Ishikawa (cell line): Measurements from ENCODE around the gene SNF8.

Source experiments
- CEBPB ChIP-seq: IDR thresholded peaks from 2 replicates; pipeline ENCODE4 v1.6.1; 2012
- CREB1 ChIP-seq: IDR thresholded peaks from 2 replicates; pipeline ENCODE4 v1.6.1; 2012; ENCODE audit warnings: low read depth
- EGR1 ChIP-seq: IDR thresholded peaks from 2 replicates; pipeline ENCODE4 v1.6.1; 2012
- EP300 ChIP-seq: IDR thresholded peaks from 2 replicates; pipeline ENCODE4 v1.6.1; 2012; ENCODE audit warnings: borderline replicate concordance
- FOXM1 ChIP-seq: IDR thresholded peaks from 2 replicates; pipeline ENCODE4 v1.6.1; 2012; ENCODE audit warnings: low read depth, borderline replicate concordance
- NFIC ChIP-seq: IDR thresholded peaks from 2 replicates; pipeline ENCODE4 v1.6.1; 2012
- RAD21 ChIP-seq: IDR thresholded peaks from 2 replicates; pipeline ENCODE4 v1.6.1; 2012; ENCODE audit warnings: low read depth
- TAF1 ChIP-seq: IDR thresholded peaks from 2 replicates; pipeline ENCODE4 v1.6.1; 2012; ENCODE audit warnings: low read depth, mild to moderate bottlenecking
- TCF12 ChIP-seq: IDR thresholded peaks from 2 replicates; pipeline ENCODE4 v1.6.1; 2012; ENCODE audit warnings: low read depth
- TEAD4 ChIP-seq: IDR thresholded peaks from 2 replicates; pipeline ENCODE4 v1.6.1; 2012
- YY1 ChIP-seq: IDR thresholded peaks from 2 replicates; pipeline ENCODE4 v1.6.1; 2012; ENCODE audit warnings: low read depth
- ZBTB7A ChIP-seq: IDR thresholded peaks from 2 replicates; pipeline ENCODE4 v1.6.1; 2012; ENCODE audit warnings: low read depth
- TF ChIP-seq, protein P1 (sequence below): IDR thresholded peaks from 2 replicates; pipeline ENCODE4 v1.6.1; 2012
- TF ChIP-seq, protein P2 (sequence below): IDR thresholded peaks from 2 replicates; pipeline ENCODE4 v1.6.1; 2012; ENCODE audit warnings: low read depth, mild to moderate bottlenecking
- TF ChIP-seq, protein P3 (sequence below): IDR thresholded peaks from 2 replicates; pipeline ENCODE4 v1.6.1; 2012

SNF8 gene

DNA sequence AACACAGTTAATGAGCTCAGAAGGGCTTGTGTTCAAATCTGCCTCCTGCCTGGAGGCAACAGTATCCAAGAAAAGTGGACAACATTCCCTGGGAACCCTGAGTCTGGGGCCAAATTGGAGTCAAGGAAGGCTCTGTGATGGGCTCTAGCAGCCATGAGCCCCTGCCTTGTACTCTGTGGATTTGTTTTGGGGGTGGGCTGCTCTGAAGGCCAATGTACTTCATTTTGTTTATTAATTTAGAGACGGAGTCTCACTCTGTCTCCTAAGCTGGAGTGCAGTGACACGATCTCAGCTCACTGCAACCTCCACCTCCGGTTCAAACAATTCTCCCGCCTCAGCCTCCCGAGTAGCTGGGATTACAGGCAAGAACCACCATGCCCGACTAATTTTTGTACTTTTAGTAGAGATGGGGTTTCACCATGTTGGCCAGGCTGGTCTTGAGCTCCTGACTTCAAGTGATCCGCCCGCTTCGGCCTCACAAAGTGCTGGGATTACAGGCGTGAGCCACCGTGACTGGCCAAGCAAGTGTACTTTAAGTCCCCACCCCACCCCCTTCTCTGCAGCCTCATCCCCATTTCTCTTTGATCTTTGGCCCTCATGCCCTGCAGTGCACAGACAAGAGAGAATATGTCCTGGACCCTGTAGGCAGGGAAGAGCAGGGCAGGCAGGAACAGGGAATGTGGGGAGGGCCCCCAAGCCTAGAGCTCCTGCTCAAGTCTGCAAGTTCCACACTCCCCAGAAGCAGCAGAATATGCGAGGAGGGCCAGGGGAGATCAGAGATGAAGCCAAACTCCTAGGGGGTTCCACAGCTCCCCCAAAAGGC, 26.4 kb upstream of the SNF8 start:
- TF ChIP-seq TCF12 (no peak), FOXM1 (no peak), ZBTB7A (no peak), TAF1 (no peak), EP300 (no peak)

DNA sequence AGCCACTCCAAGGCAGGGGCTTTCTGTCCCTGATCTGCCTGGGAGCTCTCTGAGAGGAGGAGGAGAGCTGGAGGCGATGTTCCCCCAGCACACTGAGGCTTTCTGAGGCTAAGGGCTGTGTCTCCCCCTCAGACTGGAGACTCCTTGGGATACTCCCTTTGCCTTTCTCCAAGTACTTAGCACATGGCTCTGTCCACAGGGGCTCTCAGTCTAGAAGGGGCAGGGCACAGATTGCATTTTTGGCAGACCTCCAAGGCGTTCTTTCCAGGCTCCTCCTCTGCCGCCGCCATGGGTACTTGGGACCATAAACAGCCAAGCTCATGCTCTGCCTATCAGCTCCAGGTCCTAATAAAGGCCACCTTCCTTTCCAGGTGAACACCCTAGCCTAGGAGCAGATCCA, 25.6 kb upstream of the SNF8 start:
- TF ChIP-seq NFIC = peak; percentile 59; the same call in 1 of the 2 replicates
- TF ChIP-seq, protein P1, sequence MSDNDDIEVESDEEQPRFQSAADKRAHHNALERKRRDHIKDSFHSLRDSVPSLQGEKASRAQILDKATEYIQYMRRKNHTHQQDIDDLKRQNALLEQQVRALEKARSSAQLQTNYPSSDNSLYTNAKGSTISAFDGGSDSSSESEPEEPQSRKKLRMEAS = no peak

DNA sequence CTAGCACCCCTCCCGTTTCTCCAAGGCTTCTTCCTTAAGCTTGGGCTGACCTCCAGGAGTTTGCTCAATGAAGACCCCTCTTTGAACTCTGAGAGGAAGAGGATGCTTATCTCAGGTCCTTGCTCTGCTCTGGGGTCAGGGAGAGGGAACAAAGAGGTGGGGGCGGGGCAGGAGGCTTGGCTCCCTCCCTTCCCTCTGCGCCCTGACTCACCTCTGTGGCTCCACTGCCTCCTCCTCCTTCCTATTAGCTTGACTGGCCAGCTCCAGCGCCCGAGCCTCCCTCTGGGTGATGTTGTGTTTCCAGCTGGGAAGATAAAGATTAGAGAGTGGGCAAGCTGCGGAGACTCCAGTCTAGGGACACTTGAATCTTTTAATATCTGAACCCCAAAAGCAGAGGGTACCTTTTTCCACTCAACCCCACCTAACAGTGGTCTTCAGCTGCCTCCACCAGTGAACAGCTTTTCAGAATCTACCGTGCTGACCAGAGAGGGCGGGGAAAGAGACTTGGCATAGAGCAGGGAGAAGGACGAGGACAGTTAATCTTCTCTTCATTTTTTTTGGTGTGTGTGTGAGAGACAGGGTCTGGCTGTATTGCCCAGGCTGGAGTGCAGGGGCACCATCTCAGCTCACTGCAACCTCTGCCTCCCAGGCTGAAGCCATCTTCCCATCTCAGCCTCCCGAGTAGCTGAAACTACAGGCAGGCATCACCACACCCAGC, 17.0 kb upstream of the SNF8 start:
- TF ChIP-seq, protein P2, sequence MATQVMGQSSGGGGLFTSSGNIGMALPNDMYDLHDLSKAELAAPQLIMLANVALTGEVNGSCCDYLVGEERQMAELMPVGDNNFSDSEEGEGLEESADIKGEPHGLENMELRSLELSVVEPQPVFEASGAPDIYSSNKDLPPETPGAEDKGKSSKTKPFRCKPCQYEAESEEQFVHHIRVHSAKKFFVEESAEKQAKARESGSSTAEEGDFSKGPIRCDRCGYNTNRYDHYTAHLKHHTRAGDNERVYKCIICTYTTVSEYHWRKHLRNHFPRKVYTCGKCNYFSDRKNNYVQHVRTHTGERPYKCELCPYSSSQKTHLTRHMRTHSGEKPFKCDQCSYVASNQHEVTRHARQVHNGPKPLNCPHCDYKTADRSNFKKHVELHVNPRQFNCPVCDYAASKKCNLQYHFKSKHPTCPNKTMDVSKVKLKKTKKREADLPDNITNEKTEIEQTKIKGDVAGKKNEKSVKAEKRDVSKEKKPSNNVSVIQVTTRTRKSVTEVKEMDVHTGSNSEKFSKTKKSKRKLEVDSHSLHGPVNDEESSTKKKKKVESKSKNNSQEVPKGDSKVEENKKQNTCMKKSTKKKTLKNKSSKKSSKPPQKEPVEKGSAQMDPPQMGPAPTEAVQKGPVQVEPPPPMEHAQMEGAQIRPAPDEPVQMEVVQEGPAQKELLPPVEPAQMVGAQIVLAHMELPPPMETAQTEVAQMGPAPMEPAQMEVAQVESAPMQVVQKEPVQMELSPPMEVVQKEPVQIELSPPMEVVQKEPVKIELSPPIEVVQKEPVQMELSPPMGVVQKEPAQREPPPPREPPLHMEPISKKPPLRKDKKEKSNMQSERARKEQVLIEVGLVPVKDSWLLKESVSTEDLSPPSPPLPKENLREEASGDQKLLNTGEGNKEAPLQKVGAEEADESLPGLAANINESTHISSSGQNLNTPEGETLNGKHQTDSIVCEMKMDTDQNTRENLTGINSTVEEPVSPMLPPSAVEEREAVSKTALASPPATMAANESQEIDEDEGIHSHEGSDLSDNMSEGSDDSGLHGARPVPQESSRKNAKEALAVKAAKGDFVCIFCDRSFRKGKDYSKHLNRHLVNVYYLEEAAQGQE = no peak
- no peak for TF ChIP-seq TAF1
- TF ChIP-seq RAD21 = no peak
- no peak for TF ChIP-seq TEAD4
- TF ChIP-seq, protein P1 = no peak
- TF ChIP-seq NFIC = no peak
- no peak for TF ChIP-seq YY1
- TF ChIP-seq ZBTB7A = no peak

DNA sequence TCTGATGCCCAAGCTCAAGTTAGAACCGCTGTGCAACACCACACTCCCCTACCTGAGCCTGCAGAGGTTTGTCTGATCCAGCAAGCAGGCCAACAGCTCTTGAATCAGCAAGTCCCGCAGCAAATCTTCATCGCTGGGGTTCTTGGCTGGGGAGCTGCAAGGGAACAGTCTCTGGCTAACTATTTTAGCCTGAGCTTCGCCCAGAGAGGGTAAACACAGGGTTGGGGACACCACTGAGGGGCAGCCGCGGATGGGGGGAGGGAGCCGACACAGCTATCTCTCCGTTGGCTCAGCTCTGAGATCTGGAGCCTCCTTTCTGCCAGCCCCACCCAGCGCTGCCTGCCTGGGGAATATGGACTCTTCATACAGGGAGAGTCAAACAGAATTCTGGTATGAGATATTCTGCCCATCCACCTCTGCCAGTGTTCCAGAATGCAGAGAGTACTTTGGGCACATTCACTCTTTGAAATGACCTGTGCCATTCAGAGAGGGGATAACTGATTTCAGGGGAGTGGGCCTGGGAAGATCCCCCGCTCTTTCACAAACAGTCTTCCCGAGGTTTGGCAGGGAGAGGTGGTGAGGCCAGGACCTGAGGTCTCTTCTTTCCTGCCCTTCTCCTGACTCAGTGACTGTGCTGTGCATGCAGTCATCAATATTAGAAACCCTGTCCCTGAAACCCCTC, 16.3 kb upstream of the SNF8 start:
- no peak for TF ChIP-seq EGR1
- TF ChIP-seq CREB1 = no peak
- TF ChIP-seq ZBTB7A = no peak
- no peak for TF ChIP-seq YY1
- TF ChIP-seq NFIC = no peak
- TF ChIP-seq TEAD4 = no peak

DNA sequence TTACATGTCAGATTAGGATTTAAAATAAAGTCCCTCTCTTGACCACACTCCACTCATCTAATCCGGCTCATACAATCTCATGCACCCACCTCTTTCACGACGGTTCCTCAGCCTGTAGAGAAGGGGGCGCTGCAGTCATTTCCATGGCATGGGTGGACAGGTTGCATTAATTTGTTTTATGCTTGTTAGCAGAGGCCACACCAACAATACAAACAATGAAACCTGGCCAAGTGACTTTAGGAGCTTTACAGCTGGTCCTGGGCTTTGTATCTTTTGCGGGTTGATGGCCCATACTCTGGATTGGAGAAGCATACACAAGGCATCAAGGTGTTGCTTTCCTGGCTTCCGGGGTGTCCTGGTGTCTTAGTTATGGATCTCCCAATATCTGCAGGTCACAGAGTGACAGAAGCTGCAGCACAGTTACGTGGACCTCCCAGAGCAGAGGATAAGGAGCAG, 9.7 kb upstream of the SNF8 start:
- TF ChIP-seq RAD21 (peak; percentile 95), TAF1 (no peak), TEAD4 (no peak)

DNA sequence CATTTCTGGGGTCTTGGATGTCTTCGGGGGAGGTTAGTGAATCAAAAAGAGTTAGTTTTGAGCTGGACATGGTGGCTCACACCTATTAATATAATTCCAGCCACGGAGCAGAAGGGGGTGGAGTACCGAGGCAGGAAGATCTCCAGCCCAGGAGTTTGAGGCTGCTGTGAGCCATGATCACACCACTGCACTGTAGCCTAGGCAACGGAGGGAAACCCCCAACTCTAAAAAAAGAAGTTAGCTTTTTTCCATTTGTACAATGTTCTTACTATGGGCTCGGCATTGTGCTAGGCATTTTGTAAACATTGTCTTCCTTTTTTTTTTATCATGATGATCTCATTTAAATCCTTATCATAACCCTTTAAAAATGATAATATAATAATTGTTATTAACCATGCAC, 8.3 kb upstream of the SNF8 start:
- no peak for TF ChIP-seq ZBTB7A
- no peak for TF ChIP-seq TAF1
- no peak for TF ChIP-seq CREB1
- no peak for TF ChIP-seq NFIC
- TF ChIP-seq YY1 = no peak
- no peak for TF ChIP-seq TEAD4
- TF ChIP-seq, protein P2 = no peak
- no peak for TF ChIP-seq FOXM1
- no peak for TF ChIP-seq TCF12
- no peak for TF ChIP-seq EP300
- TF ChIP-seq, protein P3, sequence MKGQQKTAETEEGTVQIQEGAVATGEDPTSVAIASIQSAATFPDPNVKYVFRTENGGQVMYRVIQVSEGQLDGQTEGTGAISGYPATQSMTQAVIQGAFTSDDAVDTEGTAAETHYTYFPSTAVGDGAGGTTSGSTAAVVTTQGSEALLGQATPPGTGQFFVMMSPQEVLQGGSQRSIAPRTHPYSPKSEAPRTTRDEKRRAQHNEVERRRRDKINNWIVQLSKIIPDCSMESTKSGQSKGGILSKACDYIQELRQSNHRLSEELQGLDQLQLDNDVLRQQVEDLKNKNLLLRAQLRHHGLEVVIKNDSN = no peak
- no peak for TF ChIP-seq RAD21
- TF ChIP-seq, protein P1 = no peak
- TF ChIP-seq CEBPB = no peak
- no peak for TF ChIP-seq EGR1
